A673 (cell line): ENCODE measurements around the gene SGMS2. TPM values are rescaled to one million over a fixed set of nuclear protein-coding genes. Genes with fewer than 3 reads are reported as not detected.
A peak's percentile ranks its signal among the peaks of the same experiment; 100 is the strongest.

Source experiments
- BruUV-seq: library from RNA; stranded (reverse); fragments of 400-500 nt; replicated peaks from 2 replicates; lab custom pipeline; 2021; lab: Mats Ljungman, UMichigan
- CTCF ChIA-PET: fragments of 300-600 bp; sonication (Branson Sonifier 250); formaldehyde crosslinking; loops from one replicate; lab custom pipeline; 2022; ENCODE audit warnings: antibody characterized with exemption; lab: Charles Lee
- POLR2A ChIA-PET: fragments of 300-600 bp; sonication (Branson Sonifier 250); formaldehyde crosslinking; loops from one replicate; lab custom pipeline; 2022; ENCODE audit warnings: antibody characterized with exemption; ENCODE audit not compliant: low non-redundant PET; lab: Charles Lee
- DNase-seq: peaks from one replicate; pipeline ENCODE4 v3.0.0-alpha.2; 2015; ENCODE audit warnings: low spot score
- H3K27ac ChIP-seq: fragments of 200-600 bp; sonication (generic); 2 replicates; pipeline ENCODE4 v1.5.1; 2016; ENCODE audit warnings: mixed run types, low read depth, mild to moderate bottlenecking, mixed read lengths, antibody characterized with exemption, low read length; ENCODE audit not compliant: poor library complexity, severe bottlenecking
- H3K27me3 ChIP-seq: fragments of 200-600 bp; sonication (generic); replicated peaks from 2 replicates; pipeline ENCODE4 v1.6.1; 2017; ENCODE audit warnings: mixed run types, low read depth, mild to moderate bottlenecking, mixed read lengths, antibody characterized with exemption, low read length; ENCODE audit not compliant: insufficient read depth, poor library complexity
- H3K36me3 ChIP-seq: fragments of 200-600 bp; sonication (generic); 2 replicates; pipeline ENCODE4 v1.6.1; 2016; ENCODE audit warnings: mixed run types, mild to moderate bottlenecking, mixed read lengths, antibody characterized with exemption, low read length; ENCODE audit not compliant: insufficient read depth, poor library complexity, severe bottlenecking
- H3K4me1 ChIP-seq: fragments of 200-600 bp; sonication (generic); 2 replicates; pipeline ENCODE4 v1.6.1; 2017; ENCODE audit warnings: mixed run types, mild to moderate bottlenecking, mixed read lengths, antibody characterized with exemption, low read length; ENCODE audit not compliant: insufficient read depth, poor library complexity, severe bottlenecking
- H3K4me3 ChIP-seq: fragments of 200-600 bp; sonication (generic); 2 replicates; pipeline ENCODE4 v1.5.1; 2016; ENCODE audit warnings: low read depth, mixed run types, mild to moderate bottlenecking, mixed read lengths, low read length; ENCODE audit not compliant: poor library complexity, severe bottlenecking
- H3K9me3 ChIP-seq: fragments of 200-600 bp; sonication (generic); 2 replicates; pipeline ENCODE4 v1.6.1; 2016; ENCODE audit warnings: mixed run types, low read depth, mild to moderate bottlenecking, mixed read lengths, antibody characterized with exemption, low read length; ENCODE audit not compliant: poor library complexity, severe bottlenecking
- CTCF ChIP-seq: fragments of 300-800, 200-600 bp; sonication (generic); conservative IDR thresholded peaks from 2 replicates; pipeline ENCODE4 v1.5.1; 2017; ENCODE audit warnings: low read depth, mild to moderate bottlenecking, antibody characterized with exemption, low read length, moderate library complexity, mixed read lengths
- EZH2 ChIP-seq: fragments of 200-600 bp; sonication (generic); IDR thresholded peaks from 2 replicates; pipeline ENCODE4 v1.6.1; 2017; ENCODE audit warnings: borderline replicate concordance, low read depth, mild to moderate bottlenecking, mixed read lengths, antibody characterized with exemption, low read length; ENCODE audit not compliant: poor library complexity, severe bottlenecking
- intact Hi-C: fragments of 100-400 bp; cut with micrococcal nuclease; formaldehyde crosslinking; loops from one replicate; pipeline ENCODE4 v1.10.0; 2022; ENCODE audit not compliant: unreplicated experiment
- total RNA-seq: library from RNA; stranded (reverse); gene quantifications from 2 replicates; pipeline ENCODE4 v1.2.3, GENCODE V29; 2021

The SGMS2 gene
- total RNA-seq, 1 experiment from 2014 or later, result 4.3 TPM

GRCh38 chr4:107780665-107781064 is 44.1 kb upstream of the SGMS2 start:
- H3K27me3 ChIP-seq, result no peaks in the 10 kb centered on the region
- TF ChIP-seq CTCF, result no peak
- TF ChIP-seq EZH2, result no peak

GRCh38 chr4:107791902-107792301 is 32.8 kb upstream of the SGMS2 start:
- ChIA-PET CTCF (no interaction called here), POLR2A (no interaction called here)
- H3K27me3 ChIP-seq, result no peaks in the 10 kb centered on the region
- intact Hi-C loops, result no loop called here
- no peaks in the 10 kb centered on the region for H3K36me3 ChIP-seq
- no peak overlapping the region for H3K4me3 ChIP-seq
- H3K9me3 ChIP-seq, result no peaks in the 10 kb centered on the region
- no peak for DNase-seq
- no TSS peak for BruUV-seq
- TF ChIP-seq CTCF, result no peak
- no peak for TF ChIP-seq EZH2
- no peaks in the 10 kb centered on the region for H3K4me1 ChIP-seq
- no peak overlapping the region for H3K27ac ChIP-seq

More at GRCh38 chr4:107780665-107781064, 44.1 kb upstream of the SGMS2 start:
- Histone ChIP-seq H3K4me3 (no peak overlapping the region), H3K9me3 (peaks cover 10% of the 10 kb centered on the region), H3K27ac (no peak overlapping the region), H3K36me3 (no peaks in the 10 kb centered on the region), H3K4me1 (no peaks in the 10 kb centered on the region)
- no TSS peak for BruUV-seq
- intact Hi-C loops, result no loop called here
- ChIA-PET POLR2A (no interaction called here), CTCF (no interaction called here)
- DNase-seq, result peak; percentile 25

GRCh38 chr4:107792711-107793110 is 32.0 kb upstream of the SGMS2 start:
- no peak overlapping the region for H3K27ac ChIP-seq
- no peak overlapping the region for H3K4me3 ChIP-seq
- no peaks in the 10 kb centered on the region for H3K9me3 ChIP-seq
- TF ChIP-seq EZH2 (no peak), CTCF (no peak)
- BruUV-seq, result no TSS peak
- DNase-seq, result no peak
- intact Hi-C loops, result no loop called here
- H3K4me1 ChIP-seq, result no peaks in the 10 kb centered on the region
- ChIA-PET POLR2A (no interaction called here), CTCF (no interaction called here)
- no peaks in the 10 kb centered on the region for H3K36me3 ChIP-seq
- no peaks in the 10 kb centered on the region for H3K27me3 ChIP-seq
